AG10803 (cell line): ENCODE results near the gene ADCY9.

Source experiments
- DNase-seq: peaks from one replicate; pipeline ENCODE4 v3.0.0; 2010; ENCODE audit warnings: low read depth
- H3K4me3 ChIP-seq: 2 replicates; pipeline ENCODE4 v1.5.1; 2011; ENCODE audit warnings: mild to moderate bottlenecking, low read length, control low read depth
- CTCF ChIP-seq: conservative IDR thresholded peaks from 2 replicates; pipeline ENCODE4 v1.5.1; 2011; ENCODE audit warnings: mild to moderate bottlenecking, low read length, control low read depth, inconsistent platforms

Gene ADCY9

GRCh38 chr16:4087990-4088577 lies 28.2 kb downstream of the ADCY9 start:
- TF ChIP-seq CTCF = no peak
- DNase-seq = no peak
- H3K4me3 ChIP-seq = no peak overlapping the region

GRCh38 chr16:4087099-4087885 lies 28.9 kb downstream of the ADCY9 start:
- no peak overlapping the region for H3K4me3 ChIP-seq
- no peak for TF ChIP-seq CTCF
- DNase-seq = peak; percentile 53

- no peak overlapping the region for H3K4me3 ChIP-seq
- no peak for TF ChIP-seq CTCF
- DNase-seq = no peak
These were observed 30.1 kb downstream of the ADCY9 start for GRCh38 chr16:4086153-4086552.

GRCh38 chr16:4085405-4085970 lies 30.8 kb downstream of the ADCY9 start:
- TF ChIP-seq CTCF = no peak
- no peak for DNase-seq
- H3K4me3 ChIP-seq = no peak overlapping the region

GRCh38 chr16:4083347-4083870 lies 32.8 kb downstream of the ADCY9 start:
- no peak for DNase-seq
- no peak overlapping the region for H3K4me3 ChIP-seq
- no peak for TF ChIP-seq CTCF

GRCh38 chr16:4082474-4083044 lies 33.7 kb downstream of the ADCY9 start:
- TF ChIP-seq CTCF = no peak
- no peak for DNase-seq
- H3K4me3 ChIP-seq = no peak overlapping the region
